ENCODE measurements around the gene DNAJC6.

Gene DNAJC6

GRCh38 chr1:65316233-65316632, 6.9 kb downstream of the DNAJC6 start:
- no peaks in the 10 kb centered on the region for H3K79me2 ChIP-seq (ENCODE audit: insufficient read depth, low read length)
- TF ChIP-seq CTCF (IDR thresholded peaks at IDR 0.05; ENCODE audit: insufficient read depth, low read length, poor library complexity, severe bottlenecking) (no peak), EZH2phosphoT487 (conservative IDR thresholded peaks at IDR 0.05; ENCODE audit: low read length) (no peak)

GRCh38 chr1:65317866-65318653, 8.7 kb downstream of the DNAJC6 start:
- H3K79me2 ChIP-seq (ENCODE audit: insufficient read depth, low read length), result no peaks in the 10 kb centered on the region
- no peaks in the 10 kb centered on the region for H3K27me3 ChIP-seq (ENCODE audit: low read length)
- H3K36me3 ChIP-seq (ENCODE audit: low read length), result no peaks in the 10 kb centered on the region
- no peaks in the 10 kb centered on the region for H4K20me1 ChIP-seq (ENCODE audit: low read depth, low read length)
- H3K4me2 ChIP-seq (ENCODE audit: low read depth, low read length, poor library complexity, severe bottlenecking), result no peak overlapping the region
- no peaks in the 10 kb centered on the region for H3F3A ChIP-seq (ENCODE audit: insufficient read depth)
- no peak overlapping the region for H3K4me3 ChIP-seq (ENCODE audit: insufficient read depth, low read length, poor library complexity, severe bottlenecking)
- H2AFZ ChIP-seq (ENCODE audit: low read depth, low read length, severe bottlenecking), result no peak overlapping the region
- TF ChIP-seq CTCF (IDR thresholded peaks at IDR 0.05; ENCODE audit: insufficient read depth, low read length, poor library complexity, severe bottlenecking), result no peak
- TF ChIP-seq EZH2phosphoT487 (conservative IDR thresholded peaks at IDR 0.05; ENCODE audit: low read length), result no peak
- H3K9me2 ChIP-seq (replicated peaks; ENCODE audit: insufficient read depth, low read length), result no peaks in the 10 kb centered on the region
- no peak overlapping the region for H3K9ac ChIP-seq (ENCODE audit: low read length)
- 0 out of 2 replicates have a peak, but pooled peaks cover 1% of the 10 kb centered on the region for H3K9me3 ChIP-seq (ENCODE audit: insufficient read depth, low read length)
- H3K27ac ChIP-seq (ENCODE audit: low read depth, low read length), result no peak overlapping the region

More at GRCh38 chr1:65316233-65316632, 6.9 kb downstream of the DNAJC6 start:
- H3K9ac ChIP-seq (ENCODE audit: low read length), result no peak overlapping the region
- no peaks in the 10 kb centered on the region for H3F3A ChIP-seq (ENCODE audit: insufficient read depth)
- no peak overlapping the region for H3K4me3 ChIP-seq (ENCODE audit: insufficient read depth, low read length, poor library complexity, severe bottlenecking)
- no peak overlapping the region for H3K4me2 ChIP-seq (ENCODE audit: low read depth, low read length, poor library complexity, severe bottlenecking)
- H4K20me1 ChIP-seq (ENCODE audit: low read depth, low read length), result no peaks in the 10 kb centered on the region
- H3K27ac ChIP-seq (ENCODE audit: low read depth, low read length), result no peak overlapping the region
- no peaks in the 10 kb centered on the region for H3K36me3 ChIP-seq (ENCODE audit: low read length)
- H2AFZ ChIP-seq (ENCODE audit: low read depth, low read length, severe bottlenecking), result no peak overlapping the region
- no peaks in the 10 kb centered on the region for H3K9me2 ChIP-seq (replicated peaks; ENCODE audit: insufficient read depth, low read length)
- no peaks in the 10 kb centered on the region for H3K9me3 ChIP-seq (ENCODE audit: insufficient read depth, low read length)
- no peaks in the 10 kb centered on the region for H3K27me3 ChIP-seq (ENCODE audit: low read length)

- TF ChIP-seq EZH2phosphoT487 (conservative IDR thresholded peaks at IDR 0.05; ENCODE audit: low read length) (no peak), CTCF (IDR thresholded peaks at IDR 0.05; ENCODE audit: insufficient read depth, low read length, poor library complexity, severe bottlenecking) (no peak)
- Histone ChIP-seq H3K36me3 (ENCODE audit: low read length) (no peaks in the 10 kb centered on the region), H4K20me1 (ENCODE audit: low read depth, low read length) (no peaks in the 10 kb centered on the region), H3K4me3 (ENCODE audit: insufficient read depth, low read length, poor library complexity, severe bottlenecking) (no peak overlapping the region), H3K27me3 (ENCODE audit: low read length) (no peaks in the 10 kb centered on the region), H3K79me2 (ENCODE audit: insufficient read depth, low read length) (no peaks in the 10 kb centered on the region), H2AFZ (ENCODE audit: low read depth, low read length, severe bottlenecking) (no peak overlapping the region), H3K9ac (ENCODE audit: low read length) (no peak overlapping the region), H3K27ac (ENCODE audit: low read depth, low read length) (no peak overlapping the region), H3K9me2 (replicated peaks; ENCODE audit: insufficient read depth, low read length) (no peaks in the 10 kb centered on the region), H3K4me2 (ENCODE audit: low read depth, low read length, poor library complexity, severe bottlenecking) (no peak overlapping the region), H3K9me3 (ENCODE audit: insufficient read depth, low read length) (0 out of 2 replicates have a peak, but pooled peaks cover 6% of the 10 kb centered on the region), H3F3A (ENCODE audit: insufficient read depth) (no peaks in the 10 kb centered on the region)
Measured at GRCh38 chr1:65319141-65319540, 9.8 kb downstream of the DNAJC6 start.
